HG03354 (cell line): Measurements from ENCODE around the gene SNRNP25.
"Not testable (repeated sequence)": the region's sequence is repeated elsewhere in the genome, so short reads cannot be mapped to it uniquely, and the experiment has no call there.

ENCODE experiments used
- ATAC-seq: cut with Tn5 transposase; IDR thresholded peaks from one replicate; pipeline ENCODE4 v1.9.1; 2021; ENCODE audit warnings: mild to moderate bottlenecking; ENCODE audit not compliant: unreplicated experiment, poor library complexity, severe bottlenecking

The SNRNP25 gene

DNA sequence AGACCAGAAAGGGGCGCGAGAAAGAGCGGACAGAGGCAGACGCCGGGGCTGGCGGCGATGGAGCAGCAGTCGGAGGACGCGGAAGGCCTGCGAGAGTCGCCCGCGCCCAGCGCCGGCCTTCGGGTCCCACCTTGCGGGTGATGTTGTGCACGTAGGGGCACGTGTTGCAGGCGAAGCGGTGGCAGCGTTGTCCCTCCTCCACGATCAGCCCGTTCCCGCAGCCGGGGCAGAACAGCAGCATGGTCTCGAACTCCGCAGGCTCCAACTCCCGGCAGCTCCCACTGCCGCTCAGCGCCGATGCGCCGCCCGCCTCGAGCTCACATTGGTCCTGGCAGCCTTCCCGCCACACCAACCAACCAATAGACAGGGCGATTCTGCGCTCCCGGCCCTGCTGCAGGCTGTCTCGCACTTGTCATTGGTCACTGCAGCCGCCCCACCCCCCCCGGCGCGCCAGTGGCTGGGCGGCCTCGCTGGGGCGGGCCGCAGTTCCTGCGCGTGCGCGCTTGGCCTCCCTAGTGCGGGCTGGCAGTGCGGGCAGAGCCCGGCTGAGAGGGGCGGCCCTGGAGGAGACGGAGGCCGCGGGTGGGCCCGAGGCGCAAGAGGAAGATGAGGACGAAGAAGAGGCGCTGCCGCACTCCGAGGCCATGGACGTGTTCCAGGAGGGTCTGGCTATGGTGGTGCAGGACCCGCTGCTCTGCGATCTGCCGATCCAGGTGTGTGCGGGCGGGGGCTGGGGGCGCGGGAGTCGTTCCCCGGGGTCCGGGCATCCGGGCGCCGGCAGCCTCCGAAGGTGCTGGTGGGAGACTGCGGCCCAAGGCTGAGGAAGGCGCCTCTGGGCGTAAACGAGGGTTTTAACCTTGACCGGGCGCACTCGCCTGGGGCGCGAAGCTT is at the start of gene SNRNP25, which contains the start of gene POLR3K:
TSS of gene SNRNP25 (plus strand) at position 483 of the 891 bp plus-strand sequence. CDS start at position 672, 189 bp downstream.
TSS of gene POLR3K (minus strand) at position 263 of the 891 bp plus-strand sequence. CDS start at position 241, 22 bp downstream.
- ATAC-seq = peak; percentile 95

DNA sequence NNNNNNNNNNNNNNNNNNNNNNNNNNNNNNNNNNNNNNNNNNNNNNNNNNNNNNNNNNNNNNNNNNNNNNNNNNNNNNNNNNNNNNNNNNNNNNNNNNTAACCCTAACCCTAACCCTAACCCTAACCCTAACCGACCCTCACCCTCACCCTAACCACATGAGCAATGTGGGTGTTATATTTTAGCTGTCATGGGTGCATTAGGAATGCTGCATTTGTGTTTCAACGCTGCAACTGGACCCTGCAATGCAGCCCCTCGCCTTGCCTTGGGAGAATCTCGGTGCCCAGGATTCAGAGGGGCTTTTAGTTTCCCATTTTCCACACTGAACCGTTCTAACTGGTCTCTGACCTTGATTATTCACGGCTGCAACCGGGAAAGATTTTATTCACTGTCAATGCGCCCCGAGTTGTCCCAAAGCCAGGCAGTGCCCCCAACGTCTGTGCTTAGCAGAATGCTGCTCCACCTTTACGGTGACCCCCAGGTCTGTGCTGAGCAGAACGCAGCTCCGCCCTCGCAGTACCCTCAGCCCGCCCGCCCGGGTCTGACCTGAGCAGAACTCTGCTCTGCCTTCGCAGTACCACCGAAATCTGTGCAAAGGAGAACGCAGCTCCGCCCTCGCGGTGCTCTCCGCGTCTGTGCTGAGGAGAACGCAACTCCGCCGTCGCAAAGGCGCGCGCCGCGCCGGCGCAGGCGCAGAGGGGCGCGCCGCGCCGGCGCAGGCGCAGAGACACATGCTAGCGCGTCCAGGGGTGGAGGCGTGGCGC is 43.5 kb upstream of the SNRNP25 start:
- no peak for ATAC-seq

DNA sequence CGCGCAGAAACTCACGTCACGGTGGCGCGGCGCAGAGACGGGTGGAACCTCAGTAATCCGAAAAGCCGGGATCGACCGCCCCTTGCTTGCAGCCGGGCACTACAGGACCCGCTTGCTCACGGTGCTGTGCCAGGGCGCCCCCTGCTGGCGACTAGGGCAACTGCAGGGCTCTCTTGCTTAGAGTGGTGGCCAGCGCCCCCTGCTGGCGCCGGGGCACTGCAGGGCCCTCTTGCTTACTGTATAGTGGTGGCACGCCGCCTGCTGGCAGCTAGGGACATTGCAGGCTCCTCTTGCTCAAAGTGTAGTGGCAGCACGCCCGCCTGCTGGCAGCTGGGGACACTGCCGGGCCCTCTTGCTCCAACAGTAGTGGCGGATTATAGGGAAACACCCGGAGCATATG is 42.9 kb upstream of the SNRNP25 start:
- ATAC-seq = not testable (repeated sequence)

DNA sequence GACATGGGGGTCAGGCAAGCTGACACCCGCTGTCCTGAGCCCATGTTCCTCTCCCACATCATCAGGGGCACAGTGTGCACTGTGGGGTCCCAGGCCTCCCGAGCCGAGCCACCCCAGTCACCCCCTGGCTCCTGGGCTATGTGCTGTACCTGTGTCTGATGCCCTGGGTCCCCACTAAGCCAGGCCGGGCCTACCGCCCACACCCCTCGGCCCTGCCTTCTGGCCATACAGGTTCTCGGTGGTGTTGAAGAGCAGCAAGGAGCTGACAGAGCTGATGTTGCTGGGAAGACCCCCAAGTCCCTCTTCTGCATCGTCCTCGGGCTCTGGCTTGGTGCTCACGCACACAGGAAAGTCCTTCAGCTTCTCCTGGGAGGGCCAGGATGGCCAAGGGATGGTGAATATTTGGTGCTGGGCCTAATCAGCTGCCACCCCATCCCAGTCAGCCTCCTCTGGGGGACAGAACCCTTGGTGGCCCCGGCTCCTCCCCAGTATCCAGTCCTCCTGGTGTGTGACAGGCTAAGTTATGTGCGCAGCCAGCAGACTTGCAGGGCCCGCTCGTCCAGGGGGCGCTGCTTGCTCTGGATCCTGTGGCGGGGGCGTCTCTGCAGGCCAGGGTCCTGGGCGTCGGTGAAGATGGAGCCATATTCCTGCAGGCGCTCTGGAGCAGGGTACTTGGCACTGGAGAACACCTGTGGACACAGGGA is 36.4 kb upstream of the SNRNP25 start:
- not testable (repeated sequence) for ATAC-seq

DNA sequence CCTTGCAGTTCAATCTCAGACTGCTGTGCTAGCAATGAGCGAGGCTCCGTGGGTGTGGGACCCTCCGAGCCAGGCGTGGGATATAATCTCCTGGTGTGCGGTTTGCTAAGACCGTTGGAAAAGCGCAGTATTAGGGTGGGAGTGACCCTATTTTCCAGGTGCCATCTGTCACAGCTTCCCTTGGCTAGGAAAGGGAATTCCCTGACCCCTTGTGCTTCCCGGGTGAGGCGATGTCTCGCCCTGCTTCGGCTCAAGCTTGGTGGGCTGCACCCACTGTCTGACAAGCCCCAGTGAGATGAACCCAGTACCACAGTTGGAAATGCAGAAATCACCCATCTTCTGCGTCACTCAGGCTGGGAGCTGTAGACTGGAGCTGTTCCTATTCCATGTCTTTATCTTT is 32.7 kb upstream of the SNRNP25 start:
- ATAC-seq = not testable (repeated sequence)

DNA sequence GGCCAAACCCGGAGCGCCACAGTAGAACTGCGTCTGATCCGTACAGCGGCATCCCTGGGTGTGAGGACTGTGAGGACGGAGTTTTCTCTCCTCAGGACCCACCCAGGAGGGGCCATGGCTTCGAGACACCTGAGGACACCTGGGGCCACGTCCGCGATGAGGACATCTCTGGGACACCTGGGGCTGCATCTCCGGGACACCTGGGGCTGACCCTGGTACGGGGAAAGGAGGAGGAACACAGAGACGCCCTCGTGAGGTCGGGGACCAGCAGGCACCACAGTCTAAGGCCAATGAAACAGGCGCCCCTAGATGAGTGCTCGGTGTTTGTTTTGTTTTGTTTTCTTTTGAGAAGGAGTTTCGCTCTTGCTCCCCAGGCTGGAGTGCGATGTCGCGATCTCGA is 29.5 kb upstream of the SNRNP25 start:
- not testable (repeated sequence) for ATAC-seq

- peak; percentile 63 for ATAC-seq
Observed at GRCh38 chr16:25926-26348, 27.7 kb upstream of the SNRNP25 start.

DNA sequence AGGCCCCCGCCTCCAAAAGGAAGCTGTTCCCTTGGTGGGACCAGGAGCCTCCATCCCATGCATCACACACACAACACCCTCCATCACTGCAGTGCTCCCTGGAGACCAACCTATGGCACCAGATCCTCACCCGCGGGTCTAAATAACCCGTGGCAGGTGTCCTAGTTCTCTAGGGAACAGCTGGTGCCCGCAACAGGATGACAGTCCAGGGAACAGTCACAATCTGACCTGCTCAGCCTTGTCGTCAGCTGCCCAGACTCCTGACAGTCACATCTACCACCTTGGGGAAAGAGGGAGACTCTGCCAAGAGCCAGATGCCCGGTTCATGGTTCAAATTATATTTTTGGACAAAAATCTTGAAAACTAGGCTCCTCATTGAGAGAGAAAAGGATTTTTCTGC is 23.0 kb upstream of the SNRNP25 start:
- ATAC-seq = not testable (repeated sequence)

DNA sequence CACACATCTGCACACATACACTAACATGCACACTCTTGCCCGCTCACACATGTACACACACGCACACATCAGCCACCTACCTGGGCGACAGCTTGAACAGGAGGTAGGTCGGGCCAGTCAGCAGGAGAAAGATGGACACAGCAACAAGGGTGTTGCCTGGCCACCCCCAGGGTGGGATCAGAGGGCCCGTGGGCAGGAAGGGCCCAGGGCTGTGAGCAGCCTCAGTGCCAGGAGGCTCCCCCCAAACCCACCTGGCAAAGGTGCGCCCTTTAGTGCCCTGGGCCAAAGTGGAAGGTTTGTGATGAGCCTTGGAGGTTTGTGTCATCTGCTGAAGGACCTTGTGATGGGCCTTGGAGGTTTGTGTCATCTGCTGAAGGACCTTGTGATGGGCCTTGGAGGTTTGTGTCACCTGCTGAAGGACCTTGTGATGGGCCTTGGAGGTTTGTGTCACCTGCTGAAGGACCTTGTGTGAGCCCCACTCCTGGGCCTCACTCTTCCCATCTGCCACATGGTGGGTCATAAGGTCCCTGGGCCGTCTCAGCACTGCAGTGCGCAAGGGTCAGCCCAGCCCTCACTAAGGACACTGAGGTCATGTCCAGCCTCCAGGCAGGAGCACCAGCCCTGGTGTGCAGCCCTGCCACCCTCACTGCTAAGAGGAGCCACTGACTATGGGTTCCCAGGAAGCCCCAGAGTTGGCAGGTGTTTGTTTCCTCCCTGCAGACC is 20.3 kb upstream of the SNRNP25 start:
- not testable (repeated sequence) for ATAC-seq

GRCh38 chr16:33877-34647 is 19.6 kb upstream of the SNRNP25 start:
- no peak for ATAC-seq

- no peak for ATAC-seq
Observed at GRCh38 chr16:34648-34987, 19.0 kb upstream of the SNRNP25 start.

DNA sequence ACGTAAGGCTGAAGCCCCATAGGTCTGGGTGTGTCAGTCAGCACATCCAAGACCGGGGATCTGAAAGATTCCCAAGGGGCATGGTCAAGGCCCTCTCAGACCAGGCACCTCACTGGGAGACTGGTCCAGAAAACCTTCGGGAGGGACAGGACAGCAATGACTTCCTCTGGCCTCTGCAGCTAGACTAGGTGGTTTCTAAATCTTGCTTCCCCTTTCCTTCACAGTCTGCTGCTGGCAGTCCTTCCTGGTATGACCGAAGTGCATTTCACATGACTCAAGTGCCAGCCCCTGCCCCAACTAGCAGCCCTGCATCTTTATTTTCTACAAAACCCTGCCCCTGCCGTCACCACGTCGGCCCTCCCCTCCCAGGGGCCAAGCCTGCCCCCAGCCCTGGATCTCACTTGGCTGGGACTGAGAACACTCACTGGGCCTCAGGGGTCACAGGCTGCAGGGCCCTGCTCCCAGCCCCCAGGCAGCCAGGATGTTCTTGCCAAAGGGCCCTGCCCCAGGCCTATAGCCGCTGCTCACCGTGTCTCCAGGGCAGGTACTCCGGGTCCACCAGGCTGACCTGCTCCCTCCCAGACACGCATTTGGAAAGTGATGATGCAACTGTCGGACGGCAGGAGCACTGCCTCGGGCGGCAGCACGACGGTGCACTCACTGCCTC is 18.5 kb upstream of the SNRNP25 start:
- no peak for ATAC-seq

GRCh38 chr16:35678-36305 is 17.8 kb upstream of the SNRNP25 start:
- ATAC-seq = no peak

DNA sequence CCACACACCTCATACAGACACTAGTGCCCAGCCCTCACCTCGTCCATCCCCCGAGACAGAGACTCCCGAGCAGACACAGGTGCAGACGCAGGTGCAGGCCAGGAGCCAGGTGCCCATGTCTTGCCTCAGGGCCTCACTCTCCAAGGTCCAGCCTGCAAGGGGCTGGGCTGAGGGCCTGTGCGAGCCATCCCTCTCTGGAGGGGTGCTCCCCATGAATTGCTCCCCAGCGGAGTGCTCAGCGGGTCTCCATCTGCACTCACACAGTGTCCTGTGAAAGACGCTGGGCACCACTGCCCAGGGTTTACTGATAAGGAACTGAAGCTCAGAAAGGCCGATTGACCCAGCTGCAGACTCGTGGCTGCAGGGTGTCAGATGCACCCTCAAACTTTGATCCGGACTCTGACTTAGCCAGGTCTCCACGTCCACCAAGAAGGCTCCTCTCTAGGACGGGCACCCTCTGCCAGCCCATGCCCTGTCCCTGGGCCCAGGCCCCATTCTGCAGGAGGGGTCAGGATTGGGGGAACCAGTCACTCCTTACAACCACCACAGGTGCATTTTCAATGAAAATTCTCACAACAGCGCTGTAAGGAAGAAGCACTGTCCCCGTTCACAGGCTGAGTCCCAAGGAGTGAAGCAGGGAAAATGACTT is 17.2 kb upstream of the SNRNP25 start:
- ATAC-seq = no peak

DNA sequence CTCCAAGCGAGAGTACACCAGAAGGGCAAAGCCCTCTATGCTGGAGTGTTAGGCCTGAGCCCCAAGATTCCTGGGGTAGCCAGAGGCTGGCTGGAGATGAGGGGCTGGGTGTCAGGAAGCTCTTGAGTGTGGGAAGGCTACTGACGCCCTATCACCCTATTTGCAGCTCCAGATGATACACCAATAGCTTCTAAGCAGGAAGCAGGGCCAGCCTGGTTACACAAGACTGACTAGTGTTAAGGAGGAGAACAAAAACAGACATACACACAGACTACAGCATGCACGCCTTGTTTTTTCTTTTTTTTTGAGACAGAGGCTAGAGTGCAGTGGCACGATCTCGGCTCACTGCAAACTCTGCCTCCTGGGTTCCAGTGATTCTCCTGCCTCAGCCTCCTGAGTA is 16.1 kb upstream of the SNRNP25 start:
- ATAC-seq = no peak

DNA sequence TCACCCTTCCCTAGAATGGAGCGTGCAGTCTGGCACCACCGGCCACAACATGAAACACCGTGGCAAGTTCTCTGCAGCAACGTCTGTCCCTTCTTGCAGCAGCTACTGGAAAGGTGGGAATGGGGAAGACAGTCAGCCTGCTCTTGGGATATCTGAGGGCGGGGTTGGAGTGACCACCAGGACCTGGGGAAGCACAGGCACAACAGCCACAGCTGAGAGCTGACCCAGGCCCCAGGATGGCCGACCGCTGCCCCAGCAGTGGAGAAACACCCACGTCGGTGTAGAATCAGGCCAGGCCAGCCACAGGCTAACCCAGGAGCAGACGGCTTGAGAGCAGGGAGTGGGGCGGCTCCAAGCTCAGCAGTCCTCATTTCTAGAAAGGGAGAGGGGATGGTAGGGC is 15.4 kb upstream of the SNRNP25 start:
- not testable (repeated sequence) for ATAC-seq
